ENCODE data around the gene PCBD1.

Gene PCBD1

DNA sequence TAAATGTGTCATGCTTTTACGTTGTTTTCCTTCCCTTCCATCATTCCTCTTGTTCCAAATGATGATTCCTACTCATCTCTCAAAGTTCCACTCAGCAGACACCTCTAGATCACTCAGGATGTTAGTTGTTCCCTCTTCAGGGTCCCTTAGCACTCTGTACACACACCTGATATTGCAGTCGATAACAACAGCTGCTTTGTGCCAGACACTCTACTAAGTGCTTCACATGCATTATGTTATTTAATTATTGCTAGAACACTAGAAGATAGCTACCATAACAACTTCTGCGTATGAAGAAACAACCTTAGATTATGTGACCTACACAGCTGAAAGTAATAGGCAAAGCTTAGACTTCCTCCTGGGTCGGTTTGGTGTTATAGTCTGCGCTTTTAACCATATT lies 29.6 kb downstream of the PCBD1 start:
- TF ChIP-seq, protein P1, sequence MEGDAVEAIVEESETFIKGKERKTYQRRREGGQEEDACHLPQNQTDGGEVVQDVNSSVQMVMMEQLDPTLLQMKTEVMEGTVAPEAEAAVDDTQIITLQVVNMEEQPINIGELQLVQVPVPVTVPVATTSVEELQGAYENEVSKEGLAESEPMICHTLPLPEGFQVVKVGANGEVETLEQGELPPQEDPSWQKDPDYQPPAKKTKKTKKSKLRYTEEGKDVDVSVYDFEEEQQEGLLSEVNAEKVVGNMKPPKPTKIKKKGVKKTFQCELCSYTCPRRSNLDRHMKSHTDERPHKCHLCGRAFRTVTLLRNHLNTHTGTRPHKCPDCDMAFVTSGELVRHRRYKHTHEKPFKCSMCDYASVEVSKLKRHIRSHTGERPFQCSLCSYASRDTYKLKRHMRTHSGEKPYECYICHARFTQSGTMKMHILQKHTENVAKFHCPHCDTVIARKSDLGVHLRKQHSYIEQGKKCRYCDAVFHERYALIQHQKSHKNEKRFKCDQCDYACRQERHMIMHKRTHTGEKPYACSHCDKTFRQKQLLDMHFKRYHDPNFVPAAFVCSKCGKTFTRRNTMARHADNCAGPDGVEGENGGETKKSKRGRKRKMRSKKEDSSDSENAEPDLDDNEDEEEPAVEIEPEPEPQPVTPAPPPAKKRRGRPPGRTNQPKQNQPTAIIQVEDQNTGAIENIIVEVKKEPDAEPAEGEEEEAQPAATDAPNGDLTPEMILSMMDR (IDR thresholded peaks at IDR 0.05; ENCODE audit: low read depth, low read length) = no peak
- no peak overlapping the region for H3K4me3 ChIP-seq (ENCODE audit: low read depth, low read length)

DNA sequence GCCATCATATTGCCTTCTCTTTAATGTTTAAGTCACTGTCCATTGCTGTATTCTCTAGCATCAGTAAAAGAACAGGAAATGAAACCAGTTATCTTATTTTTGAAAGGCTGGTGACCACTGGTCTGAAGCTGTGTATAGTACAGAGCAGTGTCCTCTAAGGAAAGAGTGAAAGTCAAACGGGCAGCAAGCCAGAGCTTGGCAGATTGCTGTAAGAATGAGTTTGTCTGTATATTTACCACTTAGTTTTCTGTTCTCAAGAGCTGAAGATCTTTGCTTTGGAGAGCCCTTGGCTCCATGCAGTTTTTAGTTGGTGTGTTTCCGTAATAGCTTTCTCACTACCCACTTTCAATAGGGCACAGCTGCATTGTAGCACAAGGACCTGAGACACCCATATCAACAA lies 31.9 kb downstream of the PCBD1 start:
- TF ChIP-seq, protein P1 (IDR thresholded peaks at IDR 0.05; ENCODE audit: low read depth, low read length) = no peak
- no peak overlapping the region for H3K4me3 ChIP-seq (ENCODE audit: low read depth, low read length)

DNA sequence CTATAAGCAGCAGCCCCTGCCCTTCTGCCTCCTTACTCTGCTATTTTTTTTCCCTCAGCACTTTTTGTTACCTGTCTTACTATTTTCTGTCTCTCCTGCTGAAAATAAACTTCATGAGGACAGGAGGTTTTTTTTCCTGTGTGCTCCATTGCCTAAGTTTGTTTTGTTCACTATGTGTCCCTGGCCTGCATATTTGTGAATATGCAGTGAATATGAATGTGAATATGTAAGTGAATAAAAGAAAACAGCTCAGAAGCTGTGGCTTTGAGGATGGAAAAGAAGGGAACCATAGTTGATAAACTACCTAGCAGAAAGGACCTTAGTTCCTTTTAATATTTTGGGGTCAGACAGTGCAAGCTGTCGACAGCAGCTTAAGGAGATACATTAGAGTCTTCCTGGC lies 34.9 kb downstream of the PCBD1 start:
- no peak overlapping the region for H3K4me3 ChIP-seq (ENCODE audit: low read depth, low read length)
- TF ChIP-seq, protein P1 (IDR thresholded peaks at IDR 0.05; ENCODE audit: low read depth, low read length) = no peak

DNA sequence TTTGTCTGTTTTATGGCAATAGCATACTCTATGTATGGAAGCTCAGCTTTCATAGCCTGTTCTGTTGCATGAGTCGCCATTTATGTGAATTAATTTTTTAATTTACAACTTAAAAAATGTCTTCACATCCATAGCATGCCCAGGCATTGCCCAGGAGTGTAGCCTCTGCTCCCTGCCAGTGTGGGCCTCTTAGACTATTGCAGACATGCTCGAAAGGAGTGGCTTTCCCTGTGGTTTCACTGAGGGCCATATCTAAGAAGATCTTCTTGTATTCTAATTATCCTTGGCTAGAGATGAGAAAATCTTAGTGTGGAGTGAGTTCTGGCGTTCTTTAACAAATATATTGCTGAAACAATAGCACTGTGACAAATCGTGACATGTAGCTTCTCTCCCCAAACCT lies 35.3 kb downstream of the PCBD1 start:
- no peak overlapping the region for H3K4me3 ChIP-seq (ENCODE audit: low read depth, low read length)
- TF ChIP-seq, protein P1 (IDR thresholded peaks at IDR 0.05; ENCODE audit: low read depth, low read length) = no peak

DNA sequence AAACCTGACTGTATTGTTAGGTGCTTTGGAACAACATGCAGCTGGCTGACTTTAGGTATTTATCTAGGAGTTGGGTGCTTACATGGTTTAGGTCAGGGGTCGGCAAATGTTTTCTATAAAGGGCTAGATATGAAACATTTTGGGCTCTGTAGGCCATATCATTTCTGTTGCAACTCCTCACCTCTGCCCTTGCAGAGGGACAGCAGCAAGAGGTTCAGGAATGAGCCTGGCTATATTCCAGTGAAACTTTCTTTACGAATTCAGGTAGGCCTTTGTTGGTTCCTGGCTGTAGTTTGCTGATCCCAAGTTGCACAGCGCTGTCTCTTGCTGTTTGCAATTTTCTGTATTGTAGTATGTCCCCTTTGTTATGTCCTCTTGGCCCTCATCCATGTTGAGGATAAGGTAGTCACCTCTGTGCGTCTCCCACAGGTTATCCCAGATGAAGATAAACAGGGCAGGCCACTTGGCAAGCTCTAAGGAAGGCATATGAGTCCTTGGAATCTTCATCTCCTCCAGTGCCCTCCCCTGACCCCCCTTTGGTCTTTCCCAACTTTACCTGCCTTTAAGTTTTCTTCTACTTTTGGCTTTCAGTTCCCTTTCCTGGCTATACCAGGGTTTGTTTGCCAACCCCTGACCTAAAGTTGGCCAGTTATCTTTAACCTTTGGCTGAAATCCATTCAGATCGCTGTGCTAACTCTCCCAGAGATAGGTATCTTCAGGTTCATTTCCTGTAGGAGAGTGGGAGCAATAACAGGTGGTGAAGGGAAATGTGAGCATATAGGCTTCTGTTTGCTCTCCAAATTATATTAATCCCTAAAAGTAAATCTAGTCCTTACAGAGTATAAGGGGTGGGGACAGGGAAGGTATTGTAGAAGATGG lies 36.5 kb downstream of the PCBD1 start:
- TF ChIP-seq, protein P1 (IDR thresholded peaks at IDR 0.05; ENCODE audit: low read depth, low read length) = no peak
- no peak overlapping the region for H3K4me3 ChIP-seq (ENCODE audit: low read depth, low read length)

DNA sequence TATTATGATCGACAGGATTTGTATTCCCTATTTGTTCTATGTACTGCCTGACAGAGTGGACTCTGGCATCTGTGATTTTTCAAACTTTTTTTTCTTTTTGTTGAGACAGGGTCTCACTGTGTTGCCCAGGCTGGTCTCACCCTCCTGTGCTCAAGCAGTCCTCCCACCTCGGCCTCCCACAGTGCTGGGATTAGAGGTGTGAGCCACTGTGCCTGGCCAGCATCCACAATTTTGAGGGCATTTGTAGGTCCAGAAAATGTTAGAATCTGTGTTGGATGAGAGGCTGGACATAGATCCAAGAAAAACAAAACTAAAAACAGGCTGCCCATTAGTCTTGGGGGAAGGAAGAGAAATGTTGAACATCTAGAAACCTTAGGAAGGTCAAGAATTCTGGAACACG lies 38.3 kb downstream of the PCBD1 start:
- TF ChIP-seq, protein P1 (IDR thresholded peaks at IDR 0.05; ENCODE audit: low read depth, low read length) = no peak
- no peak overlapping the region for H3K4me3 ChIP-seq (ENCODE audit: low read depth, low read length)

DNA sequence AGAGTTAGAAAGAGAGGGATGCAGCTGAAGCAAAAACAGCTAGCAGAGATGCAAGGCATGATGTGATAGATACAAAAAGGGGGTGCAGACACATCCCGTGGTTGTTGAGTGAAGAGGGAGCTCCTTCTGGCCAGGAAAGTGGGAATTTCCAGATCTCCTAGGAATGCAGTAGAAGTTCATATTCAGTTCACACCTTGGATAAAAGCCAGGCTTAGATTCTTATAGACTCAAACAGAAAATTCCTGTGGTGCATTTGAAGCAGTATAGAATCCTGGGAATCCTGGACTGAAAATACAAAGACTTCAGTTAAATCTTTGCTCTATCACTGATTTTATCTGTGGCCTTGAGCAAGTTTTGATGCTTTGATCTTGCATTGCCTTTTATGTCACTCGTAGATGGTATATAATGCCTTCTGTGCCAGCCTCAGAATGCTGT lies 38.8 kb downstream of the PCBD1 start:
- H3K4me3 ChIP-seq (ENCODE audit: low read depth, low read length) = no peak overlapping the region
- TF ChIP-seq, protein P1 (IDR thresholded peaks at IDR 0.05; ENCODE audit: low read depth, low read length) = no peak
